Thyroid gland (tissue), 4 donors: ENCODE results near the gene MYL10. TPM values are rescaled to one million over a fixed set of nuclear protein-coding genes. Genes with fewer than 3 reads are reported as not detected.

ENCODE experiments used
- DNase-seq, 2 donors: peaks; one replicate each; pipeline ENCODE4 v3.0.0-alpha.2; 2019
- H3K27ac ChIP-seq, 3 donors: fragments of 200-600 bp; sonication (generic); 1 replicate in 2 of 3; 2 replicates in 1 of 3; pipeline ENCODE4 v1.5.1; 2016 to 2019; ENCODE audit warnings: mild to moderate bottlenecking in 1 of 3, moderate library complexity in 1 of 3
- H3K27me3 ChIP-seq: fragments of 200-600 bp; sonication (generic); one replicate; pipeline ENCODE4 v1.5.1; 2019
- H3K36me3 ChIP-seq, 2 donors: fragments of 200-600 bp; sonication (generic); one replicate each; pipeline ENCODE4 v1.5.1; 2016 to 2019
- H3K4me1 ChIP-seq, 2 donors: fragments of 200-600 bp; sonication (generic); one replicate each; pipeline ENCODE4 v1.5.1; 2017 to 2019
- H3K4me3 ChIP-seq, 3 donors: fragments of 200-600 bp; sonication (generic); replicated peaks in 1 of 3; 1 replicate in 2 of 3; 2 replicates in 1 of 3; pipeline ENCODE4 v1.5.1; 2016; ENCODE audit warnings: mild to moderate bottlenecking in 1 of 3
- H3K9me3 ChIP-seq: fragments of 200-600 bp; sonication (generic); one replicate; pipeline ENCODE4 v1.5.1; 2017
- POLR2A ChIP-seq, 2 donors: fragments of 450-650 bp; IDR thresholded peaks; one replicate each; pipeline ENCODE4 v1.6.1; 2017; ENCODE audit warnings: antibody characterized with exemption in 2 of 2, mild to moderate bottlenecking in 2 of 2, moderate library complexity in 1 of 2
- WGBS, 2 donors: methylation state at CpG; one replicate each; pipeline ENCODE4 v1.1.5; 2017; 5-methylcytosine and 5-hydroxymethylcytosine counted together
- intact Hi-C: fragments of 100-400 bp; cut with DNase I; formaldehyde crosslinking; loops from one replicate; pipeline ENCODE4 v1.15.1; 2023
- total RNA-seq, 4 donors: library from RNA; depleted of rRNA; stranded (reverse); fragments of >200 nt; gene quantifications; one replicate each; pipeline ENCODE4 v1.2.3, GENCODE V29; 2016
- TF ChIP-seq, protein P1 (sequence below), 6 experiments: fragments of 200-600 bp in 3 of 6; fragments of 450-650 bp in 3 of 6; sonication (generic) in 3 of 6; IDR thresholded peaks; one replicate each; pipeline ENCODE4 v1.5.1; 2016 to 2019; ENCODE audit warnings: antibody characterized with exemption in 6 of 6, mild to moderate bottlenecking in 2 of 6, inconsistent platforms in 1 of 6, moderate library complexity in 1 of 6

MYL10 gene
- total RNA-seq, 4 donors from 2014 or later: not detected

- WGBS, 2 donors: 75 to 93% methylated on average over 1 of the region's 1 CpG
- intact Hi-C loops: no loop called here
- H3K27ac ChIP-seq: no peak overlapping the region
- H3K9me3 ChIP-seq: no peaks in the 10 kb centered on the region
- no peaks in the 10 kb centered on the region for H3K27me3 ChIP-seq
- TF ChIP-seq POLR2A (IDR thresholded peaks at IDR 0.05): no peak
- TF ChIP-seq, protein P1, sequence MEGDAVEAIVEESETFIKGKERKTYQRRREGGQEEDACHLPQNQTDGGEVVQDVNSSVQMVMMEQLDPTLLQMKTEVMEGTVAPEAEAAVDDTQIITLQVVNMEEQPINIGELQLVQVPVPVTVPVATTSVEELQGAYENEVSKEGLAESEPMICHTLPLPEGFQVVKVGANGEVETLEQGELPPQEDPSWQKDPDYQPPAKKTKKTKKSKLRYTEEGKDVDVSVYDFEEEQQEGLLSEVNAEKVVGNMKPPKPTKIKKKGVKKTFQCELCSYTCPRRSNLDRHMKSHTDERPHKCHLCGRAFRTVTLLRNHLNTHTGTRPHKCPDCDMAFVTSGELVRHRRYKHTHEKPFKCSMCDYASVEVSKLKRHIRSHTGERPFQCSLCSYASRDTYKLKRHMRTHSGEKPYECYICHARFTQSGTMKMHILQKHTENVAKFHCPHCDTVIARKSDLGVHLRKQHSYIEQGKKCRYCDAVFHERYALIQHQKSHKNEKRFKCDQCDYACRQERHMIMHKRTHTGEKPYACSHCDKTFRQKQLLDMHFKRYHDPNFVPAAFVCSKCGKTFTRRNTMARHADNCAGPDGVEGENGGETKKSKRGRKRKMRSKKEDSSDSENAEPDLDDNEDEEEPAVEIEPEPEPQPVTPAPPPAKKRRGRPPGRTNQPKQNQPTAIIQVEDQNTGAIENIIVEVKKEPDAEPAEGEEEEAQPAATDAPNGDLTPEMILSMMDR (IDR thresholded peaks at IDR 0.05): no peak
- H3K4me1 ChIP-seq: no peaks in the 10 kb centered on the region
- H3K36me3 ChIP-seq: no peaks in the 10 kb centered on the region
- H3K4me3 ChIP-seq: no peak overlapping the region
- DNase-seq: no peak
These were observed 40.2 kb upstream of the MYL10 start for GRCh38 chr7:101669307-101669706.

DNA sequence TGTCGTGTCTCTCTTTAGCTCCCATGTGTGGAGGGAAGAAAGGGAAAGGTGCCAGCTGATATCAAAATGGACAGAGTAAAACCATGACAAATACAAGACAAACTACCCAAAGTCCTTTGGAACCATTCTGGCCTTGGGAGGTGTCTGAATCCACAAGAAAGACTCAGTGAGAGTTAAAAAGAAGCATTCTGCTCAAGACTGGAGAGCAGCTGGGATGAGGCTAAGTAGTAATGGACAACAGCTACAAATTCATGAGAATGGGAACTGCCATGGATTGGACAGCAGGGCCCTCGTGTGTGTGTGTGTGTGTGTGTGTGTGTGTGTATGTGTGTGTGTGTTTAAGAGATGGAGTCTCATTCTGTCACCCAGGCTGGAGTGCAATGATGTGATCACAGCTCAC is 39.6 kb upstream of the MYL10 start:
- Histone ChIP-seq H3K4me1 (no peaks in the 10 kb centered on the region), H3K36me3 (no peaks in the 10 kb centered on the region), H3K27me3 (no peaks in the 10 kb centered on the region), H3K9me3 (no peaks in the 10 kb centered on the region), H3K4me3 (no peak overlapping the region), H3K27ac (no peak overlapping the region)
- no peak for DNase-seq
- TF ChIP-seq, protein P1 (IDR thresholded peaks at IDR 0.05): no peak
- TF ChIP-seq POLR2A (IDR thresholded peaks at IDR 0.05): no peak
- 86 to 100% methylated on average over 1 to 2 of the region's 2 CpGs for WGBS, 2 donors
- intact Hi-C loops: no loop called here

GRCh38 chr7:101667920-101668319 is 38.8 kb upstream of the MYL10 start:
- no peak for DNase-seq
- intact Hi-C loops: no loop called here
- 54 to 63% methylated on average over 3 of the region's 3 CpGs for WGBS, 2 donors
- Histone ChIP-seq H3K36me3 (no peaks in the 10 kb centered on the region), H3K27ac (no peak overlapping the region), H3K4me3 (no peak overlapping the region), H3K9me3 (no peaks in the 10 kb centered on the region), H3K27me3 (no peaks in the 10 kb centered on the region), H3K4me1 (no peaks in the 10 kb centered on the region)
- no peak for TF ChIP-seq POLR2A (IDR thresholded peaks at IDR 0.05)
- TF ChIP-seq, protein P1 (IDR thresholded peaks at IDR 0.05): no peak

GRCh38 chr7:101667399-101667798 is 38.3 kb upstream of the MYL10 start:
- Histone ChIP-seq H3K27ac (no peak overlapping the region), H3K4me3 (no peak overlapping the region), H3K27me3 (no peaks in the 10 kb centered on the region), H3K36me3 (no peaks in the 10 kb centered on the region), H3K9me3 (no peaks in the 10 kb centered on the region), H3K4me1 (no peaks in the 10 kb centered on the region)
- TF ChIP-seq, protein P1 (IDR thresholded peaks at IDR 0.05): no peak
- TF ChIP-seq POLR2A (IDR thresholded peaks at IDR 0.05): no peak
- no peak for DNase-seq
- intact Hi-C loops: no loop called here
- 82 to 85% methylated on average over 3 of the region's 3 CpGs for WGBS, 2 donors

DNA sequence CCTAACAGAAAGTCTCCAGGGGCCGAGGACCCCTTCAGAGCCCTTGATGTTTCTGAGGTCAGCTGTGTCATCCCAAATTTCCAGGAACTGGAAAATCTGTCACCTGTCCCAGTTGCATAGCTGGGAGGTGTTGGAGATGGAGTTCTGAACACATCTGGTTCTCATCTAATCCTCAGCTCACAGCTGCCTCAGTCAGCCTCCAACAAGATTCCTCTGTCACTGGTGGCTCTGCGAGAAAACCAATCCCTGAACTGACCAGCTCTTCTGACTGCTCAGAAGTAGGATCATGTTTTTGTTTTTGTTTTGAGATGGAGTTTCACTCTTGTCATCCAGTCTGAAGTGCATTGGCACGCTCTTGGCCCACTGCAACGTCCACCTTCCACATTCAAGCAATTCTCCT is 37.6 kb upstream of the MYL10 start:
- Histone ChIP-seq H3K9me3 (no peaks in the 10 kb centered on the region), H3K4me3 (no peak overlapping the region), H3K27ac (no peak overlapping the region), H3K27me3 (no peaks in the 10 kb centered on the region), H3K36me3 (no peaks in the 10 kb centered on the region), H3K4me1 (no peaks in the 10 kb centered on the region)
- no peak for TF ChIP-seq POLR2A (IDR thresholded peaks at IDR 0.05)
- TF ChIP-seq, protein P1 (IDR thresholded peaks at IDR 0.05): no peak
- no peak for DNase-seq
- intact Hi-C loops: no loop called here
- 76 to 81% methylated on average over 4 of the region's 4 CpGs for WGBS, 2 donors
